ENCODE data around the gene DNMT3B.

- no peak for TF ChIP-seq CTCF (IDR thresholded peaks at IDR 0.05)
- no peak for TF ChIP-seq POLR2A (IDR thresholded peaks at IDR 0.05)
These were observed 66.0 kb downstream of the DNMT3B start for GRCh38 chr20:32828029-32828680.

Data from body of pancreas (tissue), 4 donors.